IMR-90 (cell line): ENCODE measurements around the gene WDR5. TPM values are rescaled to one million over a fixed set of nuclear protein-coding genes. Genes with fewer than 3 reads are reported as not detected.

Experiments
- ATAC-seq: fragments of 200-7000 bp; cut with Tn5 transposase; 2 replicates; pipeline ENCODE4 v1.9.1; 2020; ENCODE audit warnings: low read depth, mild to moderate bottlenecking, moderate library complexity
- BruUV-seq: library from RNA; stranded (reverse); fragments of 400-500 nt; replicated peaks from 2 replicates; lab custom pipeline; 2021; lab: Mats Ljungman, UMichigan
- CTCF ChIA-PET: fragments of 300-600 bp; formaldehyde crosslinking; extraction: SDS; loops from one replicate; lab custom pipeline; 2021; ENCODE audit warnings: antibody characterized with exemption; lab: Yijun Ruan, JAX
- POLR2A ChIA-PET: fragments of 300-600 bp; sonication (Branson Sonifier 250); formaldehyde crosslinking; loops from one replicate; lab custom pipeline; 2022; ENCODE audit warnings: antibody characterized with exemption; ENCODE audit not compliant: unreplicated experiment; lab: Charles Lee
- DNase-seq: peaks from one replicate; pipeline ENCODE4 v3.0.0; 2013
- H2AFZ ChIP-seq: replicated peaks from 2 replicates; pipeline ENCODE3; 2013; ENCODE audit warnings: low read length, mild to moderate bottlenecking; ENCODE audit not compliant: poor library complexity
- H2AK5ac ChIP-seq: 2 replicates; pipeline ENCODE4 v1.6.1; 2013; ENCODE audit warnings: low read depth, low read length, inconsistent platforms
- H2AK9ac ChIP-seq: replicated peaks from 2 replicates; pipeline ENCODE3; 2013; ENCODE audit warnings: mild to moderate bottlenecking, low read depth, low read length, moderate library complexity; ENCODE audit not compliant: poor library complexity
- H2BK120ac ChIP-seq: 2 replicates; pipeline ENCODE4 v1.6.1; 2013; ENCODE audit warnings: low read depth, low read length, inconsistent platforms
- H2BK15ac ChIP-seq: 3 replicates; pipeline ENCODE4 v1.6.1; 2013; ENCODE audit warnings: low read depth, low read length, inconsistent platforms
- H2BK20ac ChIP-seq: 2 replicates; pipeline ENCODE4 v1.6.1; 2013; ENCODE audit warnings: low read depth, mild to moderate bottlenecking, inconsistent platforms, low read length, moderate library complexity
- H2BK5ac ChIP-seq: 2 replicates; pipeline ENCODE4 v1.6.1; 2013; ENCODE audit warnings: mild to moderate bottlenecking, low read depth, low read length, inconsistent platforms; ENCODE audit not compliant: poor library complexity, severe bottlenecking
- H3K14ac ChIP-seq: replicated peaks from 2 replicates; pipeline ENCODE4 v1.6.1; 2013; ENCODE audit warnings: low read depth, low read length, inconsistent platforms
- H3K18ac ChIP-seq: 2 replicates; pipeline ENCODE4 v1.6.1; 2013; ENCODE audit warnings: low read depth, low read length, control low read depth
- H3K23ac ChIP-seq: 2 replicates; pipeline ENCODE4 v1.6.1; 2013; ENCODE audit warnings: low read depth, low read length, inconsistent platforms
- H3K27ac ChIP-seq: 2 replicates; pipeline ENCODE4 v1.5.1; 2013; ENCODE audit warnings: mild to moderate bottlenecking, control low read depth, low read length; ENCODE audit not compliant: insufficient read depth
- H3K27me3 ChIP-seq: 2 replicates; pipeline ENCODE4 v1.6.1; 2013; ENCODE audit warnings: low read length; ENCODE audit not compliant: control insufficient read depth, insufficient read depth
- H3K36me3 ChIP-seq: 2 replicates; pipeline ENCODE4 v1.6.1; 2013; ENCODE audit warnings: low read length, mixed read lengths; ENCODE audit not compliant: control insufficient read depth, insufficient read depth
- H3K4ac ChIP-seq: 2 replicates; pipeline ENCODE4 v1.6.1; 2013; ENCODE audit warnings: low read depth, low read length, inconsistent platforms
- H3K4me1 ChIP-seq: 2 replicates; pipeline ENCODE4 v1.6.1; 2013; ENCODE audit warnings: low read length, mixed read lengths; ENCODE audit not compliant: control insufficient read depth, insufficient read depth
- H3K4me2 ChIP-seq: 2 replicates; pipeline ENCODE4 v1.6.1; 2013; ENCODE audit warnings: low read depth, mild to moderate bottlenecking, control low read depth, low read length, moderate library complexity
- H3K4me3 ChIP-seq: 2 replicates; pipeline ENCODE4 v1.5.1; 2013; ENCODE audit warnings: low read depth, mild to moderate bottlenecking, control low read depth, low read length, moderate library complexity; ENCODE audit not compliant: insufficient read depth
- H3K56ac ChIP-seq: 2 replicates; pipeline ENCODE4 v1.6.1; 2013; ENCODE audit warnings: low read length, inconsistent platforms; ENCODE audit not compliant: insufficient read depth; ENCODE audit errors: extremely low read depth
- H3K79me1 ChIP-seq, 2 experiments: 2 replicates each; pipeline ENCODE4 v1.6.1; 2013; ENCODE audit warnings: low read length in 2 of 2, inconsistent platforms in 1 of 2, low read depth in 1 of 2
- H3K9ac ChIP-seq: 2 replicates; pipeline ENCODE4 v1.6.1; 2013; ENCODE audit warnings: low read depth, low read length, control low read depth
- H3K9me1 ChIP-seq: 2 replicates; pipeline ENCODE4 v1.6.1; 2013; ENCODE audit warnings: low read length, inconsistent platforms; ENCODE audit not compliant: insufficient read depth
- H3K9me3 ChIP-seq: 2 replicates; pipeline ENCODE4 v1.6.1; 2013; ENCODE audit warnings: low read length; ENCODE audit not compliant: control insufficient read depth, insufficient read depth
- H4K20me1 ChIP-seq: 2 replicates; pipeline ENCODE4 v1.6.1; 2013; ENCODE audit warnings: low read length, inconsistent platforms; ENCODE audit not compliant: insufficient read depth
- H4K5ac ChIP-seq: 2 replicates; pipeline ENCODE4 v1.6.1; 2013; ENCODE audit warnings: mild to moderate bottlenecking, low read depth, low read length, control low read depth
- H4K8ac ChIP-seq, 2 experiments: 2 replicates each; pipeline ENCODE4 v1.6.1; 2013; ENCODE audit warnings: low read depth in 2 of 2, low read length in 2 of 2, control low read depth in 1 of 2, inconsistent platforms in 1 of 2
- H4K91ac ChIP-seq: 2 replicates; pipeline ENCODE4 v1.6.1; 2013; ENCODE audit warnings: low read depth, low read length, inconsistent platforms; ENCODE audit not compliant: insufficient read depth
- BHLHE40 ChIP-seq: fragments of 150-350 bp; IDR thresholded peaks from 2 replicates; pipeline ENCODE4 v1.6.1; 2016; ENCODE audit warnings: mild to moderate bottlenecking, low read depth, low read length
- FOS ChIP-seq: fragments of 150-350 bp; IDR thresholded peaks from 2 replicates; pipeline ENCODE4 v1.6.1; 2016; ENCODE audit warnings: low read depth, low read length
- MAFK ChIP-seq: IDR thresholded peaks from 2 replicates; pipeline ENCODE4 v1.6.1; 2012; ENCODE audit warnings: low read depth, low read length, improper control_type of control experiment
- MAZ ChIP-seq: IDR thresholded peaks from 2 replicates; pipeline ENCODE4 v1.6.1; 2012; ENCODE audit warnings: low read depth, mild to moderate bottlenecking, low read length, improper control_type of control experiment, moderate library complexity, borderline replicate concordance
- MXI1 ChIP-seq: IDR thresholded peaks from 2 replicates; pipeline ENCODE4 v1.6.1; 2012; ENCODE audit warnings: low read depth, mild to moderate bottlenecking, low read length, moderate library complexity, borderline replicate concordance
- POLR2A ChIP-seq: IDR thresholded peaks from 2 replicates; pipeline ENCODE4 v1.6.1; 2012; ENCODE audit warnings: mild to moderate bottlenecking, low read depth, low read length
- RAD21 ChIP-seq: IDR thresholded peaks from 2 replicates; pipeline ENCODE4 v1.6.1; 2012; ENCODE audit warnings: low read length, improper control_type of control experiment
- RCOR1 ChIP-seq: IDR thresholded peaks from 2 replicates; pipeline ENCODE4 v1.6.1; 2012; ENCODE audit warnings: mild to moderate bottlenecking, low read length, improper control_type of control experiment; ENCODE audit not compliant: insufficient replicate concordance
- RFX5 ChIP-seq: IDR thresholded peaks from 2 replicates; pipeline ENCODE4 v1.8.0; 2012; ENCODE audit warnings: low read depth, mild to moderate bottlenecking, low read length, moderate library complexity
- WGBS, 2 experiments: methylation state at CpG; one replicate each; pipeline versions ENCODE4 v1.1.5 to v1.1.7; 2013; ENCODE audit warnings: missing lambda C conversion rate in 2 of 2; ENCODE audit not compliant: insufficient read length in 1 of 2; ENCODE audit errors: extremely low coverage in 2 of 2; 5-methylcytosine and 5-hydroxymethylcytosine counted together
- dilution Hi-C: fragments of 300-500 bp; cut with HindIII; formaldehyde crosslinking; loops from one replicate; pipeline ENCODE4 v1.14.3; 2018; ENCODE audit warnings: low sequenced_read_pairs; ENCODE audit not compliant: unreplicated experiment
- in situ Hi-C: fragments of 300-500 bp; cut with MboI; formaldehyde crosslinking; loops from 3 replicates; pipeline ENCODE4 v1.14.3; 2019; ENCODE audit warnings: low sequenced_read_pairs, inconsistent platforms, mixed read lengths
- intact Hi-C: fragments of 100-400 bp; cut with micrococcal nuclease; formaldehyde crosslinking; loops from 2 replicates; pipeline ENCODE4 v1.10.0; 2022
- polyA plus RNA-seq, 3 experiments: library from polyadenylated mRNA; depleted of rRNA; stranded (reverse); fragments of >200 nt; gene quantifications; 2 replicates each; pipeline ENCODE4 v1.2.3, GENCODE V29; 2012; ENCODE audit warnings: low replicate concordance in 1 of 3
- total RNA-seq: library from RNA; depleted of rRNA; stranded (reverse); fragments of >200 nt; gene quantifications from 2 replicates; pipeline ENCODE4 v1.2.3, GENCODE V29; 2012
- TF ChIP-seq, protein P1 (sequence below): fragments of 150-350 bp; IDR thresholded peaks from 2 replicates; pipeline ENCODE4 v1.6.1; 2016; ENCODE audit warnings: low read depth, mild to moderate bottlenecking, low read length, moderate library complexity, borderline replicate concordance
- TF ChIP-seq, protein P2 (sequence below): conservative IDR thresholded peaks from 2 replicates; pipeline ENCODE4 v1.5.1; 2012; ENCODE audit warnings: mild to moderate bottlenecking, low read depth, low read length, improper control_type of control experiment

WDR5 gene
- total and polyA plus RNA-seq, 2 of the 4 experiments (the other 2 are of a cell fraction): 18.3 to 26.6 TPM

DNA sequence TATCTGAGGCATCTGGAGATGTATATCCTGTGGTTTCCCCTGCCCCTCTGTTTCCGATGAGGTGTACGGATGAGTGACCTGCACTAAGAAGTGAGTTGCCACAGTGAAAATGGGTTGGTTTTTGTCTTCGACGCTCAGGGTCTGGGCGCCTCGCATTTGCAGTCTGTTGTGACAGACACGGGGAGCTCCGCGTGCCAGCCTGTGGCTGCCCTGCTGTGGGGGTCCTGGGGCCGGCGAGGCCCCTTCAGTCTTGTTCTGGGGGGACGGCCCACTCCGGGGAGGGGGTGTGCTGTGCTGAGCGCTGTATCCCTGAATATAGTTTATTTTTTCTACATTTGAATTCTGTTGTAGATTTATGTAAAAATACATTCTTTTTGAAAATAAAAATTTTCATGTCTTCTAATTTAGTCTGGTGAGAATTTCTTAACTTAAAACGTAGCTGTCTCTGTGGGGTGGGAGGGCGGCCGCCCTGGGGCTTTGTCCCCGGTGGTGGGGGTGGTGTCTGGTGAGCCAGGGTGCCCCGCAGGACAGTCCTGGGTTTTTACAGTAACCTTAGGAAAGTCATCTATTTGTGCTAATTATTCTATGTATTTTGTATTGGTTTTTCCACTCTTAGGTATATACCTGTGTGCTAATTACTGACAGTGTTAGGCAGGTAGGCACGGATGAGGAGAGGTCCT is 23.8 kb downstream of the WDR5 start:
- no peaks in the 10 kb centered on the region for H3K9me3 ChIP-seq
- H3K36me3 ChIP-seq: peaks cover 41% of the 10 kb centered on the region
- TF ChIP-seq, protein P1, sequence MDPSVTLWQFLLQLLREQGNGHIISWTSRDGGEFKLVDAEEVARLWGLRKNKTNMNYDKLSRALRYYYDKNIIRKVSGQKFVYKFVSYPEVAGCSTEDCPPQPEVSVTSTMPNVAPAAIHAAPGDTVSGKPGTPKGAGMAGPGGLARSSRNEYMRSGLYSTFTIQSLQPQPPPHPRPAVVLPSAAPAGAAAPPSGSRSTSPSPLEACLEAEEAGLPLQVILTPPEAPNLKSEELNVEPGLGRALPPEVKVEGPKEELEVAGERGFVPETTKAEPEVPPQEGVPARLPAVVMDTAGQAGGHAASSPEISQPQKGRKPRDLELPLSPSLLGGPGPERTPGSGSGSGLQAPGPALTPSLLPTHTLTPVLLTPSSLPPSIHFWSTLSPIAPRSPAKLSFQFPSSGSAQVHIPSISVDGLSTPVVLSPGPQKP: no peak
- TF ChIP-seq MAFK (no peak), FOS (no peak), MXI1 (no peak), RFX5 (no peak), POLR2A (no peak), BHLHE40 (no peak), RCOR1 (no peak), RAD21 (no peak), MAZ (no peak)
- TF ChIP-seq, protein P2, sequence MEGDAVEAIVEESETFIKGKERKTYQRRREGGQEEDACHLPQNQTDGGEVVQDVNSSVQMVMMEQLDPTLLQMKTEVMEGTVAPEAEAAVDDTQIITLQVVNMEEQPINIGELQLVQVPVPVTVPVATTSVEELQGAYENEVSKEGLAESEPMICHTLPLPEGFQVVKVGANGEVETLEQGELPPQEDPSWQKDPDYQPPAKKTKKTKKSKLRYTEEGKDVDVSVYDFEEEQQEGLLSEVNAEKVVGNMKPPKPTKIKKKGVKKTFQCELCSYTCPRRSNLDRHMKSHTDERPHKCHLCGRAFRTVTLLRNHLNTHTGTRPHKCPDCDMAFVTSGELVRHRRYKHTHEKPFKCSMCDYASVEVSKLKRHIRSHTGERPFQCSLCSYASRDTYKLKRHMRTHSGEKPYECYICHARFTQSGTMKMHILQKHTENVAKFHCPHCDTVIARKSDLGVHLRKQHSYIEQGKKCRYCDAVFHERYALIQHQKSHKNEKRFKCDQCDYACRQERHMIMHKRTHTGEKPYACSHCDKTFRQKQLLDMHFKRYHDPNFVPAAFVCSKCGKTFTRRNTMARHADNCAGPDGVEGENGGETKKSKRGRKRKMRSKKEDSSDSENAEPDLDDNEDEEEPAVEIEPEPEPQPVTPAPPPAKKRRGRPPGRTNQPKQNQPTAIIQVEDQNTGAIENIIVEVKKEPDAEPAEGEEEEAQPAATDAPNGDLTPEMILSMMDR: no peak
- no peak overlapping the region for H3K23ac ChIP-seq
- H3K4me2 ChIP-seq: no peak overlapping the region
- ChIA-PET CTCF (interaction anchor here (0.6 kb wide), 1 partner anchor 250 kb away, joined by 3 read pairs; no protein-coding TSS in a partner anchor), POLR2A (no interaction called here)
- no CpG with 5 or more reads among the region's 20 CpGs for WGBS, 2 experiments
- no peak overlapping the region for H2AK9ac ChIP-seq
- no peak overlapping the region for H3K14ac ChIP-seq
- no peak overlapping the region for H3K18ac ChIP-seq
- no peak overlapping the region for H2BK120ac ChIP-seq
- no peak overlapping the region for H3K9ac ChIP-seq
- no peak overlapping the region for H3K4me3 ChIP-seq
- no peak overlapping the region for H2BK5ac ChIP-seq
- no peak overlapping the region for H2AK5ac ChIP-seq
- no peak overlapping the region for H4K5ac ChIP-seq
- in situ Hi-C loops: loop anchor here (10.0 kb wide), 1 partner anchor 505 kb away; no protein-coding TSS in a partner anchor
- ATAC-seq: no peak
- no peaks in the 10 kb centered on the region for H3K27me3 ChIP-seq
- H2BK15ac ChIP-seq: no peak overlapping the region
- DNase-seq: no peak
- no peak overlapping the region for H4K91ac ChIP-seq
- dilution Hi-C loops: no loop called here
- no peaks in the 10 kb centered on the region for H3K9me1 ChIP-seq
- no peak overlapping the region for H2AFZ ChIP-seq
- no peak overlapping the region for H4K8ac ChIP-seq
- BruUV-seq: no TSS peak
- H4K20me1 ChIP-seq: no peaks in the 10 kb centered on the region; the same call in 1 of the 2 replicates
- H3K27ac ChIP-seq: no peak overlapping the region
- H3K79me1 ChIP-seq: no peaks in the 10 kb centered on the region
- H2BK20ac ChIP-seq: no peak overlapping the region
- intact Hi-C loops: loop anchor here (10.0 kb wide), 1 partner anchor 485 kb away; the partner anchor contains the start of gene COL5A1
- H3K56ac ChIP-seq: no peak overlapping the region
- no peaks in the 10 kb centered on the region for H3K4me1 ChIP-seq
- H3K4ac ChIP-seq: no peak overlapping the region
